Pancreas (tissue), 10 donors: ENCODE measurements around the gene GPR75. TPM values are rescaled to one million over a fixed set of nuclear protein-coding genes. Genes with fewer than 3 reads are reported as not detected.
"Not testable (repeated sequence)": the region's sequence is repeated elsewhere in the genome, so short reads cannot be mapped to it uniquely, and the experiment has no call there.

ENCODE experiments used
- ATAC-seq, 4 donors: fragments of 200-7000 bp; cut with Tn5 transposase; one replicate each; pipeline versions ENCODE4 v1.8.0 to v1.9.1; 2020; ENCODE audit warnings: mild to moderate bottlenecking in 4 of 4, moderate library complexity in 4 of 4
- DNase-seq, 6 donors: peaks; one replicate each; pipeline ENCODE4 v3.0.0-alpha.2; 2020
- FAIRE-seq: peaks from 2 replicates; lab custom pipeline; 2012; peaks lifted over from hg19 to GRCh38; lab: Jason Lieb, UNC
- H3K27ac ChIP-seq, 4 donors: fragments of 200-600 bp; sonication (generic); 1 replicate in 3 of 4; 2 replicates in 1 of 4; pipeline versions ENCODE4 v1.5.0 to v1.8.0; 2020
- H3K27me3 ChIP-seq, 4 donors: fragments of 200-600 bp; one replicate each; pipeline ENCODE4 v1.8.0; 2021
- H3K36me3 ChIP-seq, 3 donors: fragments of 200-600 bp; sonication (generic) in 1 of 3; one replicate each; pipeline versions ENCODE4 v1.5.0 to v1.8.0; 2020 to 2021
- H3K4me1 ChIP-seq, 3 donors: fragments of 200-600 bp; one replicate each; pipeline ENCODE4 v1.8.0; 2021
- H3K4me3 ChIP-seq, 4 donors: fragments of 200-600 bp; sonication (generic) in 2 of 4; one replicate each; pipeline versions ENCODE4 v1.5.0 to v1.8.0; 2020 to 2021
- H3K9me3 ChIP-seq, 4 donors: fragments of 200-600 bp; one replicate each; pipeline ENCODE4 v1.8.0; 2021
- CTCF ChIP-seq, 4 donors: fragments of 200-600 bp; sonication (generic) in 3 of 4; IDR thresholded peaks; one replicate each; pipeline versions ENCODE4 v1.5.0 to v1.8.0; 2021; ENCODE audit warnings: antibody characterized with exemption in 4 of 4
- WGBS, 2 donors: extraction: QIAGEN DNeasy Blood & Tissue Kit; methylation state at CpG; one replicate each; pipeline ENCODE4 v1.1.7; 2013; 5-methylcytosine and 5-hydroxymethylcytosine counted together
- intact Hi-C, 3 donors: fragments of 100-400 bp; cut with DNase I; formaldehyde crosslinking; loops; one replicate each; pipeline versions ENCODE4 v1.11.1 to v1.14.2; 2022
- polyA plus RNA-seq, 2 donors: library from polyadenylated mRNA; stranded (reverse); fragments of 200-250 nt; gene quantifications; one replicate each; pipeline ENCODE4 v1.2.3, GENCODE V29; 2013
- total RNA-seq, 6 donors: library from RNA; stranded (reverse); fragmentation: NEBNext Ultra II Directional in 4 of 6; extraction: Animal tissue kit (Norgen Biotek cat#: 25700) in 4 of 6; gene quantifications; one replicate each; pipeline versions ENCODE4 v1.2.1 to v1.2.4, GENCODE V29; 2021 to 2023
- donor health status: healthy with polysubstance abuse.
- donor health status: DM: no; HTN: no; CAD: no; lungs with moderate emphysema.
- donor health status: DM: no; HTN: no; CAD: no.
- donor health status: control.
- donor health status: control.
- donor health status: Bipolar disorder and iron deficiency.
- donor health status: DM: yes; HTN: yes; CAD: no.
- donor health status: DM: no; HTN: no; CAD: no.
- donor health status: DM: no; HTN: no; CAD: no.
- donor health status: DM: yes; HTN: yes; CAD: no.

GPR75 gene
- total and polyA plus RNA-seq, 8 donors = 1.1 to 1.9 (median 1.5) TPM

GRCh38 chr2:53826030-53826410 is 33.7 kb downstream of the GPR75 start:
- TF ChIP-seq CTCF (IDR thresholded peaks at IDR 0.05) = no peak
- no peaks in the 10 kb centered on the region for H3K36me3 ChIP-seq
- no peaks in the 10 kb centered on the region for H3K9me3 ChIP-seq
- H3K27me3 ChIP-seq = no peaks in the 10 kb centered on the region
- 25 to 33% methylated on average over 1 of the region's 1 CpG for WGBS, 2 donors
- DNase-seq = no peak
- no peak for ATAC-seq
- FAIRE-seq = no peak
- H3K4me1 ChIP-seq = peaks cover 0 to 10% (median 0%) of the 10 kb centered on the region in 3 donors
- intact Hi-C loops = no loop called here
- H3K27ac ChIP-seq = peak overlapping the region in 2 of 4 donors; percentile 40 to 41
- H3K4me3 ChIP-seq = no peak overlapping the region

GRCh38 chr2:53823639-53824038 is 36.1 kb downstream of the GPR75 start:
- DNase-seq, FAIRE-seq, H3K4me1 ChIP-seq, H3K4me3 ChIP-seq, H3K27me3 ChIP-seq, ATAC-seq, H3K9me3 ChIP-seq, H3K27ac ChIP-seq, intact Hi-C loops: not testable (repeated sequence)
- H3K36me3 ChIP-seq = peaks cover 0 to 12% (median 0%) of the 10 kb centered on the region in 3 donors
- 94% methylated on average over 9 of the region's 9 CpGs for WGBS, 2 donors

- ATAC-seq = no peak
- intact Hi-C loops = no loop called here
- no peaks in the 10 kb centered on the region for H3K4me1 ChIP-seq
- H3K4me3 ChIP-seq = no peak overlapping the region
- H3K27me3 ChIP-seq = no peaks in the 10 kb centered on the region
- WGBS, 2 donors = 86 to 91% methylated on average over 6 of the region's 6 CpGs
- peaks cover 0 to 12% (median 0%) of the 10 kb centered on the region in 3 donors for H3K36me3 ChIP-seq
- TF ChIP-seq CTCF (IDR thresholded peaks at IDR 0.05) = no peak
- no peak overlapping the region for H3K27ac ChIP-seq
- FAIRE-seq = no peak
- H3K9me3 ChIP-seq = no peaks in the 10 kb centered on the region
- DNase-seq = no peak
Observed at GRCh38 chr2:53821810-53822209, 38.0 kb downstream of the GPR75 start.

- H3K4me3 ChIP-seq = no peak overlapping the region
- H3K27ac ChIP-seq = no peak overlapping the region
- H3K9me3 ChIP-seq = no peaks in the 10 kb centered on the region
- FAIRE-seq (no peak), DNase-seq (no peak), ATAC-seq (no peak)
- H3K4me1 ChIP-seq = no peaks in the 10 kb centered on the region
- intact Hi-C loops = no loop called here
- WGBS, 2 donors = 93 to 97% methylated on average over 4 of the region's 4 CpGs
- H3K36me3 ChIP-seq = peaks cover 0 to 18% (median 0%) of the 10 kb centered on the region in 3 donors
- TF ChIP-seq CTCF (IDR thresholded peaks at IDR 0.05) = no peak
- no peaks in the 10 kb centered on the region for H3K27me3 ChIP-seq
Observed at GRCh38 chr2:53820711-53821110, 39.1 kb downstream of the GPR75 start.

- Histone ChIP-seq H3K27me3 (no peaks in the 10 kb centered on the region), H3K4me3 (no peak overlapping the region), H3K36me3 (peaks cover 0 to 25% (median 0%) of the 10 kb centered on the region in 3 donors), H3K9me3 (no peaks in the 10 kb centered on the region), H3K27ac (no peak overlapping the region), H3K4me1 (no peaks in the 10 kb centered on the region)
- DNase-seq (no peak), FAIRE-seq (no peak), ATAC-seq (no peak)
- 90 to 92% methylated on average over 9 of the region's 9 CpGs for WGBS, 2 donors
- intact Hi-C loops = no loop called here
- no peak for TF ChIP-seq CTCF (IDR thresholded peaks at IDR 0.05)
Observed at GRCh38 chr2:53820048-53820447, 39.7 kb downstream of the GPR75 start.
